K562 (cell line): ENCODE results near the gene MTMR10.

ENCODE experiments used
- CBFA2T2 ChIP-seq: fragments of 450-650 bp; conservative IDR thresholded peaks from 2 replicates; pipeline ENCODE4 v1.6.1; 2017; ENCODE audit warnings: mild to moderate bottlenecking
- CEBPB ChIP-seq: fragments of 450-650 bp; IDR thresholded peaks from 2 replicates; pipeline ENCODE4 v1.6.1; 2016; ENCODE audit warnings: missing genetic modification characterization, missing compliant biosample characterization
- CHD7 ChIP-seq: fragments of 200-600 bp; sonication (generic); IDR thresholded peaks from one replicate; pipeline ENCODE4 v1.6.1; 2012; ENCODE audit warnings: mild to moderate bottlenecking, low read depth, low read length, inconsistent platforms
- EP300 ChIP-seq: IDR thresholded peaks from 2 replicates; pipeline ENCODE4 v1.6.1; 2012; ENCODE audit warnings: low read length, improper control_type of control experiment
- FOSL1 ChIP-seq: fragments of 200-800 bp; sonication (Bioruptor generic); conservative IDR thresholded peaks from 2 replicates; pipeline ENCODE4 v1.6.1; 2016; ENCODE audit warnings: missing genetic modification characterization, missing compliant biosample characterization
- POLR3A ChIP-seq: IDR thresholded peaks from 2 replicates; pipeline ENCODE4 v1.6.1; 2011; ENCODE audit warnings: borderline replicate concordance, mild to moderate bottlenecking, moderate library complexity; ENCODE audit not compliant: insufficient read length, insufficient read depth; ENCODE audit errors: extremely low read depth
- UBTF ChIP-seq, 2 experiments: IDR thresholded peaks; 2 replicates each; pipeline ENCODE4 v1.6.1; 2012; ENCODE audit warnings: improper control_type of control experiment in 2 of 2, low read depth in 2 of 2, low read length in 2 of 2, borderline replicate concordance in 1 of 2
- YY1 ChIP-seq, 3 experiments: IDR thresholded peaks; 2 replicates each; pipeline ENCODE4 v1.6.1; 2011; ENCODE audit warnings: low read length in 2 of 3, mild to moderate bottlenecking in 2 of 3, moderate library complexity in 2 of 3, borderline replicate concordance in 1 of 3, control low read depth in 1 of 3, low read depth in 1 of 3; ENCODE audit not compliant: insufficient read depth in 3 of 3, insufficient replicate concordance in 2 of 3, control insufficient read depth in 1 of 3, insufficient read length in 1 of 3; ENCODE audit errors: extremely low read depth in 1 of 3
- ZBTB43 ChIP-seq: sonication (generic); formaldehyde crosslinking; IDR thresholded peaks from 2 replicates; pipeline ENCODE4 v1.8.0; 2023; ENCODE audit warnings: mild to moderate bottlenecking, missing genetic modification reagents
- ZFP91 ChIP-seq: sonication (generic); formaldehyde crosslinking; IDR thresholded peaks from 2 replicates; pipeline ENCODE4 v1.8.0; 2022; ENCODE audit warnings: mild to moderate bottlenecking, missing genetic modification reagents
- ZNF146 ChIP-seq: IDR thresholded peaks from one replicate; pipeline ENCODE4 v1.6.1; 2018; ENCODE audit warnings: missing compliant biosample characterization; ENCODE audit not compliant: unreplicated experiment
- ZNF639 ChIP-seq, 2 experiments: fragments of 200-800 bp in 1 of 2; sonication (Bioruptor generic) in 1 of 2; sonication (generic) in 1 of 2; formaldehyde crosslinking in 1 of 2; IDR thresholded peaks in 1 of 2; conservative IDR thresholded peaks in 1 of 2; 2 replicates each; pipeline versions ENCODE4 v1.5.0 to v1.6.1; 2016 to 2020; ENCODE audit warnings: missing compliant biosample characterization in 1 of 2, missing genetic modification characterization in 1 of 2, missing genetic modification reagents in 1 of 2

- TF ChIP-seq UBTF (IDR thresholded peaks at IDR 0.05; ENCODE audit: borderline replicate concordance in 1 of 2, low read depth in 2 of 2, low read length in 2 of 2) (no peak), CHD7 (no peak), POLR3A (no peak), ZFP91 (CRISPR knock-in tag) (no peak), ZNF146 (CRISPR knock-in tag) (no peak), CBFA2T2 (no peak), FOSL1 (tag) (no peak), YY1 (IDR thresholded peaks at IDR 0.05; ENCODE audit: borderline replicate concordance in 1 of 3, control insufficient read depth in 1 of 3, extremely low read depth in 1 of 3, insufficient read depth in 3 of 3, insufficient read length in 1 of 3, insufficient replicate concordance in 2 of 3, low read depth in 1 of 3, low read length in 2 of 3) (no peak), EP300 (no peak), ZBTB43 (no peak), CEBPB (tag) (no peak), ZNF639 (CRISPR knock-in tag; conservative IDR thresholded peaks at IDR 0.05 in 1 of 2, IDR thresholded peaks at IDR 0.05 in 1 of 2) (no peak)
These were observed 12.8 kb upstream of the MTMR10 start for GRCh38 chr15:31004220-31004733.
